HG03432 (cell line): ENCODE results near the gene SORCS3.

Experiments
- ATAC-seq: cut with Tn5 transposase; IDR thresholded peaks from one replicate; pipeline ENCODE4 v1.9.1; 2021; ENCODE audit warnings: mild to moderate bottlenecking, moderate library complexity; ENCODE audit not compliant: unreplicated experiment

The SORCS3 gene

DNA sequence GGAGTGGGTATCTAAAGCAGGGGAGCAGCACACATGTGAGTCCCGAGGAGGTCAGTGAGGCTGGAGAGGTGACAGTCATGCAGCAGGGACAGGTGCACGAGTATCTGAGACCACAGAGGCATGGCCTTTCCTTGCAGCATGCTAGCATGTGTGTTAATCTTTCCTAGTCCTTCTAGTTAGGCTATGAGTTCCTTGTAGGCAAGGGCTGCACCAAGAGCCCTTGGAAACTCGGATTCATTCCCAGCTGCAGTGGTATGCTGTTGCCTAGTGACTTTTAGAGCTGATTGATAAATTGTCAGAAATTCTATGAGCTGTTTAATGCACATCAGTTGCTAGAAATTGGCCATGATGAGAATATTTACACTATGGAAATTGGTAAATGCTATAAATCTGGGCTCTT lies 132.0 kb downstream of the SORCS3 start:
- ATAC-seq, result no peak

DNA sequence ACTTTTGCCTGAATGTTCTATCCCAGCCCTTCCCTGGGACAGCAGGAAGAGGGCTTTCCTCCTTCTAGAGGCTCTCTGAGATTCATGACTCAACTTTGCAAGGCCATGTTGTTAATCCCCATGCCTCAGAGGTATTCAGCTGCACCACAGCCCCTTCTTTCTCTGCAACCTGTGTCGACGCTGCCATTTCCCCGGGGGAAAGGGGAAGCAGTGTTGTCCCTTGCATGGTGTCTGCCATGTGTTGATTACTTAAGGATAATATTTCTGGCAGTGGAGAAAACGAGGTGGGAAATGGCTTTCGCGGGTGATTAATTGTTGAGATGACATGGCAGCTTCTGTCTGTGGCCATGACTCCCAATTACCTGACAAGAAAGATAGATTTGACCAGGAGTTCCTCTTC lies 133.1 kb downstream of the SORCS3 start:
- no peak for ATAC-seq

DNA sequence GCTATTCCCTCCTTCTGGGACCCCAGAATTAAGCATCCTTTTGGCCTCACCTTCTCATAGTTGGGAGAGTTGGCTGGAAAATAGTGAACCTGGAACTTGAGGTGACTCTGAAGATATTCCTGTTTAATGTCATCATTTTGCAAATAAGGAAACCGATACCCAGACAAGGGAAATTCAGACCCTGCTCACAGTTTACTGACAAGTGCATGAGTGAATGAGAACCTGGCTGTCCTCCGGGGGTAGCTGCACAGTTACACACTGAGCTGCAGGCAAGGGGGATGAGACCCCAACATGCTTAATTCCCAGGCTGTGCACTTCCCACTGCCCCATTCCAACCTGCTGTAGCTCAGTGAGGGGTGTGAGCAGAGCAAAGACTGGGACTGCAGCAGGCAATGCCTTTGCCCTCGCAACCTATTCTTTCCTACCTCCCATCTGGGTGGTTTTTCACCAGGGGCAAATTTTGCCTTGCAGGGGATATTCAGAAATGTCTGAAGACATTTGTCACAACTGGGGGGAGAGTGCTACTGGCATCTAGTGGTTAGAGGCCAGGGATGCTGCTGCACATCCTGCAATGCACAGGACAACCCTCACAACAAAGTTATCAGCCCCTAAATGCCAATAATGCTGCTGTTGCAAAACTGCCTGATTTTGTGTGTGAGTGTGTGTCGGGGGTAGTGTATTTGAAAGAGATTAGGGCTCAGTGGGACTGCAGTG lies 136.2 kb downstream of the SORCS3 start:
- ATAC-seq, result no peak

DNA sequence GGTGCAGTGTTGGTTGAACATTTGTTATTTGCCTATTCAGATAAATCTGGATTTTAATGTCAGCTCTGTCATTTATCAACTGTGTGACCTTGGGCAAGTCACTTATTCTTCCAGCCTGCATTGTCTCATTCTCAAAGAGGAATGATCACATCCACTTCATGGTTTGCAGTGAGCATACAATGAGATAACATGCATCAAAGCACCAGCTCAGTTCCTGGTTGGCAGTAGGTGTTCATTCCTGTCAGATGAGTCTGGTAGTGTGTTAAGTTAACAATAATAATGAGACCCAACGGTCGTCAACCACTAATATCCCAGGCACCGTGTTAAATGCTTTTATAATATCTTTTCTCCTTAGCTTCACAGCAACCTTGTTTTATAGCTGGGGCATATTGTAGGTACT lies 137.3 kb downstream of the SORCS3 start:
- ATAC-seq, result no peak

DNA sequence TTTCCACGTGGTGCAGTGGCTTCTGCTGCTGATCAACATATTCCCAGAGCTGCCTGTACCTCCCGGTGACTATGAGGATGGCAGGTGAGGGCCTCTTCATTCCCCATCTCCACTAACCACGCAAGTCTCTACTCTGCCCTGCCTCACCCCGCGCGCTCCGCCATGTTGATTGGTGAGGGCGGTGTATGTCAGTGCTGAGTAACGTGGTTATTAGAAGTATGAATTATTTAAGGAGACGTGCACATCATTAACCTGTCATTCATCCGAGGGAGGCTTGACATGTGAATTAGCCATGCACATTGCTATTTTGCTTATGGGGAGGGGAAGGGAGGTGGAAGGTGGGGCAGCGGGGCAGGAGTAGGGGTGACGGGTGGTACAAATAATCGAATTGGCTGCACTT lies 138.6 kb downstream of the SORCS3 start:
- ATAC-seq, result no peak

DNA sequence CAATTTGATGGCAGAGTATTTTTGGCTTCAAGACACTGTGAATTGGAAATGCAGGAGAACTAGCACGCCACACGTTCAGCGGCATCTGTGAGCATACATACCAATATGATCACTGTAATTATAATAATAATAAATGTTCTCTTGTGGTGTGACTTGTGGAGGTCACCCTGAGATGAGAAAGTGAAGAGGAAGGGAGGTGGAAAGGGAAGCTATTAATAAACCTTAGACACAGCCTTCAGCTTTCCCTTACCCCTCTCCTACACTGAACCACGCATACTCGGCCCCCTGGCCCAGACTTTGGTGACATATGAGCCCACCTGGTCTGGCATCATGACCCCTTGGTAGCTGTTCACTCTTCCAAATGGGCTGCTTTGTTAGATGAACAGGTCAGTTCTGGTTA lies 139.1 kb downstream of the SORCS3 start:
- ATAC-seq, result no peak

DNA sequence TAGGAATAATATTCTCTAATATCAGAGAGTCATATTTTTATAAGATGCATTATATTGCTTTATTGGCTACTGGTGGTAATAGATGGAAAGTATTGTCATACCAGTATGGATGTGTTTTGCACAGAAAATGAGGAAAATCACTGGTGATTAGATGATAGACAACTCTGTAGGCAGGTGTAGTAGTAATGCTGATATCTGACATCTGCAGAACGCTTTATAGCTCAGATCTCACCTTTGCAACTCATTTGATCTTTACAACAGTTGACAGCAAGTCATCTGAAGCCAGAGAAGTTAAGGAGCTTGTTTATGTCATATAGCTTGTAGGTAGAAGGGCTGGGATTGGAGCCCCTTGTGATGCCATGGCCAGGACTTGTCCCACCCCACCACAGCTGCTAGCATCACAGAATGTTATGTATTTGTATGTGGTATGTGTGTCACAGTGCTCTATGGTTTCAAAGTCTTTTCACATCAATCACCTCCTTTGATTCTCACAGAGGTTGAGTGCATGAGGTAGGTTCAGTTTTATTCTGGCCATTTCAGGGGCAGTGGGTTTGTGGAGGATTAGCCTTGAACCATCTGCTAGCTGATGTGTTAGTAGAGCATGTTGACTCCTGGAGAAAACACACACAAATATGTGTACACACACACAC lies 140.0 kb downstream of the SORCS3 start:
- ATAC-seq, result no peak

DNA sequence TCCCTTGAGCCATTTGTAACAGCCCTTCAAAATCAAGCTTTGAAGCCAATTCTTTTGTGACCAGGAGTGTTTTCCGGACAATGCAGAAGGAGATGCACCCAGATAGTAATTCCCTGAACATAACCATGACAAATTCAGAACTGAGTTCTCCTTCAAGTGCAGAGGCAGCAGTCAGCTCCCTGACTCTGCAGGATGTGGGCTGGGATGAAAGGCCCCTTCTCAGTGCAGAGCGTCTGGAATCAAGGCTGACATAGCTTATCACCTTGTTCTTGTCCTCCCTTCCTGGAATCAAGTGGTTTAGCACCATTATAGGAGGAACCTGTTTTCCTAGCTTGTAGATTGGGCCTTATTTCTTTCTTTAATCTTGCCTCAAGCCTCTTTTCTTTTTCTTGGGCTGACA lies 143.4 kb downstream of the SORCS3 start:
- ATAC-seq, result no peak

DNA sequence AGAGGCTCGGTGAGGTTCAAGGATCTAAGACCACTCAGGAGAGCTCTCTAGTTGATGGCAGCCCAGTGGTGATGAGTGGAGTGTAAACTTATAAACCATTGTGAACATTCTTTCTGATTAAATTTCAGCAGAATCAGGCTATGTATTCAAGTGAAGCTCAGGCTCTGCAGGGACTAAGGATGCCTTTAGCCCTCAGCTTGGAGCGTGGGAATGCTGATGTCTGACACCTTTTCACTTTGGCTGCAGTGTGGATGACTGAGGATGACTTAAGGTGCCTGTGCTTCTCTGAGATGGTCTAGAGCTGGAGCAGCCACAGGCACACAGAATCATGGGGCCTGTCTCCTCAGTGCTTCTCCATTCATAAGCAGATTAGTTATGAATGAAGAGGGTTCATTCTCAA lies 150.4 kb downstream of the SORCS3 start:
- no peak for ATAC-seq

DNA sequence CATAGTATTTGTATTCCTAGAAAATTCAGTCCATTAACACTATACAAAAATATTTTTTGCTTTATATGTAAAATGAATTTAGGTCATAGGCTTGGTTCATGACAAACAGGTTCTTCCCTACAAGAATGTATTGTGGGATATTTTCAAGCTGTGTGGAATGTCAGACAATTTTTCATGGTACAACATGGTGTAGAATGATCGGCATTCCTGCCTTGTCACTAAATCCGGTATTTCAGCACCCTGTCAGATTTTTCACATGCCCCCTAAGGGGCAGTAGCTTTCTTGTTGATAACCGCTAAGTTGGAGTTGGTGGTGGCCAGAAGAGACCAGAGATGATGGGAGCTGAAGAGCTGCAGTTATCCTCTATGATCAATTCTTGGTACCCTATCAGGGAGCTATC lies 154.3 kb downstream of the SORCS3 start:
- no peak for ATAC-seq

DNA sequence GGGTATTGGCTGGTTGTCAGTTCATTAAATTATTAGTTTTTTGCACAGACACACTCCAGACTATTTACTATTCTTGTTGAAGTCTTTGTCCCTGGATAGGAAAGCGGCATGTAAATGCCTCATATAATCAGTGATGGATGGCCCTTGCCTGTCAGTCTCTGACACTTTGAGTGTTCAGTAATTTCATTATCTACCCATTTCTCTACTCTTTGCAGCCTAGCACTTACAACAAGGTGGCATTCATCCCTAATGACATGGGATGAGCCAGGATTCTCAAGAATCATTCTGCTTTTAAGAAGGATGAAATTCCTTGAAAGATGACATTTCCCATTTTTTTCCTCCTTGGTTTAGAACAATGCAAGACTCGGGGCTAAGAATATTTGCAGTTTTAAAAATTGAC lies 155.7 kb downstream of the SORCS3 start:
- ATAC-seq, result no peak

DNA sequence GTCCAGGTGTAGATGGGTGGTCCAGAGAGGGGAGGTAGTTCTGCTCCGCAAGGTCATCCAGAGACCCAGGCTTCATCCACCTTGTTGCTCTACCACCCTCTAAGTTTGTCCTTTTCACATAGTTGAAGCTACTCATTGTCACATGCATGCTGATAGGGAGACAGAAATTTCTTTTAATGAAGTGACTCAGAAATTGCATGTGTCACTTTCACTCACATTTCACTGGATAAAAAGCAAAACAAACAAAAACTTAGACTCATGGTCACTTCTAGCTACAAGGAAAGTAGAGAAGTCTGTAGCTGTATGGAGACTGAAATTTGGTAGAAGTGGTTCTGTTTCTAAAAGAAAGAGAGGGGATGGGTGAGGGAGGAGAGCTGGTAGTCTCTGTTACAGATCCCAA lies 161.9 kb downstream of the SORCS3 start:
- no peak for ATAC-seq

DNA sequence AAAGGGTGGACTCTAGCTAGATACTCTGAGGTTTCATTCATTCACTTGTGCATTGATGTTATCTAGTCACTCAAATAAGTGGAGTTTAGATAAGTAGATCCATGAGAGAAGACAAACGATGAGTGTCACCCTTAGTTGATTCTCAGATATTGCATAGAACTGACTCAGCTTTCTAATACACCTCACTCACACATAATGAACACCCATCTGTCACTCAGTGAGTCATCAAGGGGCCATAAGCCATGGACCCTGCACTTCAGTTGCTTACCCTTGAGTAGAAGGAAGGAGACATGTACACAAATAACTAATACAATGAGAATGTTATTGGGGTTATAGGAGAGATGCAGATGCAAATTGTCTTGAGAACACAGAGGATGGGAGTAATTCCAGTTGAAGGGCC lies 163.8 kb downstream of the SORCS3 start:
- no peak for ATAC-seq

DNA sequence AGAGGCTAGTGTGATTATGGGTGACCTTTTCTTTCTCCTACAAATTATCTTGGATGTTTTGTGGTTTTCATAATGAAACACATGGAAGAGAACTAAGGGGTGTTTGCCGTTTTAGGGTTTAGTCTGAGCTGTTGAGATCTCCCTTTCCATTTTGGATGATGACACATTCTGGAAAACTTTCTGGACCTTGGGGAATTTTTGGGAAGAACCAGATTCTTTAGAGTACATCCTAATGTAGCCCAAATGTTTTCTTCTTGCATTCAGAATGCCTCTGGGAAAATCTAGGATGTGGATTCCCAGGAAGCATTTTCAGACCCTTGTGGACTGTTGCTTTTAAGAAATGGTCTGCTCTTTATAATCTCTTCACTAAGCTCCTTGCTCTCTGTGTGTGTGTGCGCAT lies 165.7 kb downstream of the SORCS3 start:
- ATAC-seq, result no peak

DNA sequence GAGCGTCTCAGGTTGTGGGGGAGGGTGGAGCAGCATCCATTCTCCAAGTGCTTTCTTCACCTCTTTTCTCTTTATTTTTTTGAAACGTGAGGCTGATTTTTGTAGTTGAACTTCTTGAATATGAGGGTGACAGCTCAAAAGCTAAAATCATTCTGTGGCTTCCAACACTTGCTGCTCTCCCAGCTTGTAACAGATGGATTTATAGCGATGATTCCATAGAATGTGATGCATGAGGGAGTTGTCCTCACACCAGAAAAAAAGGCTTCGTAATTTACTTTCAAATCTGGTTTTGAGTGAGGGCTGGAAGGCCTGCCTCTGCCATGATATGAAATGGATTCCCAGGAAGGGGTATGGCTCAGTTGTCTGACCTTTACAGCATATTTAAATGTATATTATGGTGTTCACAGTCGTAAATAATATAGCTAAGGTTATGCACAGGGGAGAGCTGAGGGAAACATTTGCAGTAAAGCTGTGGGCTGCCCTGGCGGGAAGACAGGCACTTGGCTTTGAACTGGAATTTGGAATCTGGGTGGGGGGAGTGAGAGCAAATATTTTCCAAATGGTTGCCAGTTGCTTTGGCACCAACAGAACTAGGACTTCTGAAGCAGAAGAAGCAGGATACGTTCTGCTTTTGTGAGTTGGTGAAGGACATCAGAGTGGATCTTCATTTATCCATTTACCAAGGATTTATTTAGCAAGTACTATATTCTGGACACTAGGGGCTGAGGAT lies 166.7 kb downstream of the SORCS3 start:
- ATAC-seq, result no peak

DNA sequence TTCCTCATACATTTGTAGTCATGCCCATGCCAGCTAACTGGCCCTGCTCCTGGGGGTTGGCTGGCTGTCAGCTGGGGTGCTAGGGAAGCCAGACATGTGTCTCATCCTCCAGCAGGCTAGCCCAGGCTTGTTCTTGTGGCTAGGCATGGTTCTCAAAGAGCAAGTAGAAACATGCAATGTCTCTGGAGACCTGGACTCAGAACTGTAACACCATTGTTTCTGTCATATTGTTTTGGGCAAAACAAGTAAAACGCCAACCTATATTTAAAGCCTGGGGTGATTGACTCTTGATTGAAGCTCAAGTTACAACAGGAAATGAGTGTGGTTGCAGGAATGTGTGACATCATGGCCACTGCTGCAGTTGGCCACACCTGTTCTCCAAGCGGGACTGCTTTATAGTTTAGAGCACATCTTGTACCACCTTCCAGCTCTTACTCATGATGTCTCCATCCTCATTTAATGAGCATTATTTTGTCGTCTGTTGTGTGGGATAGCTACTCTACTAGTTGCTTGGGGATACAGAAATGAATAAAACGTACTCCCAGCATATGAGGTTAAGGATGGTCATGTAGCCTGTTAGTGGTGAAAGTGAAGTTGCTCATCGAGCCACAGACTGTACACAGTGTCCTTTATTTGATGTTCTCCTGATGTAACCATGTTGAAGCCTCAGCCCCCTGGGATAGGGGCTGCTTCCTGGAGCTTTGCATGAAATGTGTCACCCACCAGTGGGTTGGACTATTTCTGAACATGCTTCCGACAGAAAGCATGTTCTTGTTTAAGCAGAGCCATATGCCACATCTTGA lies 168.4 kb downstream of the SORCS3 start:
- ATAC-seq, result peak; percentile 83

DNA sequence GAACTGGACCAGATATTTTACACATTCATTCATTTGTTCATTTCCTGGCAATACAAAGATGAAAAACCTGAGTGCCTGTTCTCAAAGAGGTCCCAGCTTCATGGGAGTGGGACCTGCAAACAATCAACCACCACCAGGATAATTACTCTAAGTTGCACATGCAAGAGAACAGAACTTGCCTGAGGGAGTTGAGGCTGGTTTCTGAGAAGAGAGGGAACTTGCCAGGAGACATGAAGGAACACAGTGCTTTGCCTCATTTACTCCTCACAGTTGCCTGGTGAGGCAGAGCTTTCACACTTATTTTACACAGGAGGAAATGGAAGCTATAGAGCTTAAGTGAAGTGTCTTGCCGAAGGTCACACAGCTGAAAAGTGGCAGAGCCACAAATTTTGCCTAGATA lies 170.1 kb downstream of the SORCS3 start:
- ATAC-seq, result no peak

DNA sequence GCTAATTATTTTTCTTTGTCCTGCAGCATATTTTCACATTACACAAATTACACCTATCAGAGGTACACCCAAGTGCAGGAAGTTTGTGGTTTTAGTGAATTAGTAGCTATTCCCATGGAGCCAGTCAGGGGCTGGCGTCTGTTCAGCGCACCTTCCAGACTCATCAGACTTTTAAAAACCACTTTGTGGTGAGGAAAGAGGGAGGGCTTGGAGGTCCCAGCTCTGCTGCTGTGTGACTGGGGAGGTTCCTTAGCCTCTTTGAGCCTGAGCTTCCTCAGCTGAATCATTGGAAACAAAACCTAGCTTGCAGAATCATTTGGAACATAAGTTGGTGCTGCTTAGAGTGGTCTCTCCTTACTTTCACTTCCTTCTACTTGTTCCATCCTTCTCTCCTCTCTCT lies 175.4 kb downstream of the SORCS3 start:
- ATAC-seq, result no peak

DNA sequence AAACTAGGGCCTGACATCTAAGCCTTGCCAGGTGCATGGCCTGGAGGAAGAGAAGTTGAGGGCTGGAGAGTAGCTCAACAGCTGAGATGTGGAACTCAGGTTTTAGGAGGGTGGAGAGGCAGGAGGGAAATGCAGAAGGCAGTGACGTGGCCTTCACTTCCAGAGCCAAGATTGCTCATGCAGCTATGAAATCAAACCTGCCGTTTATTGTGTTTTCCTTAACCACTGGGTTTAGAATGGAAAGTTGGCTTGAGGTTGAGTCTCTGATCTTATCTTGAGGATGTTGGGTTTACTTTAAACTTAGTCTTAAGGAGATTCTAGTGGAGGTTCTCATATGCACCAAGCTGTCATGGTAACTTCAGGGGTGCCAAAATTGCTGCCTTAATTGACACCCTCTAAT lies 178.6 kb downstream of the SORCS3 start:
- ATAC-seq, result no peak

DNA sequence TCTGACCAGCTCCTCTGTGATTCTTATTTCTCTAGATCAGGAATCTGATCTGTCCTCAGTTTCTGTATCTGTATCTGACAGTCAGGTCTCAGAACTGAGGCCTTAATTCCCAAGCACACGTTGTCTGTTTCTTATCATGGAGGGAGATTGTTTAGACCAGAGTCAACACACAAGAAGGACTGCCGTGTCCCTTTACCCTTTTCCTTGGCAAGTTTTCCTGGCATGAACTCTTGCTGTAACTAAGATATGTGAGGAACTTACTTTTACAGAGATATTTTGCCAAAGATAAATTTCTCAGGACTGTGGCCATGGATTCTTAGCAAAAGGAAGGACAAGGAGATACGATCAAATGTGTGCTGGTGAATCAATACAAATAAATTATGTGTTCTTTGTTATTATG lies 181.0 kb downstream of the SORCS3 start:
- ATAC-seq, result no peak

DNA sequence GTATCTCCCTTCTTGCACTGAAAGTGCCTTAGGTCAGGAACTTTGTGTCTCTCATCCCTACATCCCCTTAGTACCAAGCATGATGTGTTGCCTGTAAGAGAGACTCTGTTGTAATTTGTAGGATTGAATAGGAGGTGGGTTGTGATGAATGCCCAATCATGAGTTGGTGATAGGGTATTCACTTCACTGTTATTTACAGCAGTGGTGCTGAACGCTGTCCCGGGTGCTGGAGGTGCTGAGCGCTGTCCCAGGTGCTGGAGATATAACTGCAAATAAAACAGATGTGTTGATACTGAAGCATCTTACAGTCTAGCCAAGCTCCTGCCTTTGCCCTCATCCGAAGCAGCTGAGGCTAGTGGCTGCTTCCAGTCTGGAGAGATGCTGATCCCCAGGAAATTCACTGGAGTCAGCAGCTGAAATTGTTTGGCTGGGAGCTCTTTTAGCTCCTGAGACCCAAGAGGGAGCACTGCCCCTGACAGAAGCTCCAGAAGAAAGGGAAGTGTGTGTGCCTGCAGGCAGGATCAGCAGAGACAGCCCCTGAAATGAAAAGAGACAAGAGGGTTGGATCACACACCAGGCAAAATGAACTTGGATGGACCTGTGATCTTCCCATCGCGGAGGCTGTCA lies 183.4 kb downstream of the SORCS3 start:
- peak; percentile 71 for ATAC-seq
